Stromal cell of bone marrow (primary cell): ENCODE measurements around the gene POMC.
"Not testable (repeated sequence)": the region's sequence is repeated elsewhere in the genome, so short reads cannot be mapped to it uniquely, and the experiment has no call there.

ENCODE experiments used
- DNase-seq: peaks from one replicate; pipeline ENCODE4 v3.0.0-alpha.2; 2012; ENCODE audit warnings: low read depth

POMC gene

GRCh38 chr2:25132299-25132635 is 36.1 kb downstream of the POMC start:
- no peak for DNase-seq

DNA sequence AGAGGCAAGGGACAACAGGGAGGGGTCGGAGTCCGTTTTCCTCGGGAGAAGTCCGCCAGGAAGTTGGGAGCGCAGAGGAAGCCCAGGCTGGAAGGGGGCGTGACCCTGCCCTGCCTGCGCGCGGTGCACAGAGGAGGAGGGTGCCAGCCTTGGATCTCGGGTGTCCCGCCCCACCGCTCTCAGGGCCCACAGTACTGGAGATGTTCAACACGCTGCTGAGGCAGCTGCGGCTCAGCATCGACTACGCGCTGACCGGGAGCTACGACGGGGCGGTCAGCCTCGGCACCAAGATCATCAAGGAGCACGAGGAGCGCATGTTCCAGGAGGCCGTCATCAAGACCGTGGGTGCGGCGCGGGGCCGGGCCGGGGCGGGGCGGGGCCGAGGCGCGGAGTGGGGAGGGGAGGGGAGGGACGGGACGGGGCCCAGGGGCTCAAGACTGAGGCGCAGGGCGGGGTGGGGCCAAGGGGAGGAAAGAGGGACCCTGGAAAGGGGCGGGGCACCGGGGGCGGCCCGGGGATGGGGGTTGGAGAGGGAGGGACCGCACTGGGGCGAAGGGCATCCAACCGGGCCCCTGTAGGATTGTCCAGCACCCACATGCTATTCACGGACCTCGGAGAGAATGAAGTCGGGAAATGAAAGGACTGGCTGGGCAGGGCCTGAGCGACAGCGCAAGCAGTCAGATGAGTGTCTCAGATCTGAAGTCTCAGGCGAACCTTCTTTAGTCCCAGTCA is 36.6 kb downstream of the POMC start:
- DNase-seq: no peak

- DNase-seq: no peak
Observed at GRCh38 chr2:25131253-25131566, 37.2 kb downstream of the POMC start.

- no peak for DNase-seq
Observed at GRCh38 chr2:25129901-25130520, 38.4 kb downstream of the POMC start.

DNA sequence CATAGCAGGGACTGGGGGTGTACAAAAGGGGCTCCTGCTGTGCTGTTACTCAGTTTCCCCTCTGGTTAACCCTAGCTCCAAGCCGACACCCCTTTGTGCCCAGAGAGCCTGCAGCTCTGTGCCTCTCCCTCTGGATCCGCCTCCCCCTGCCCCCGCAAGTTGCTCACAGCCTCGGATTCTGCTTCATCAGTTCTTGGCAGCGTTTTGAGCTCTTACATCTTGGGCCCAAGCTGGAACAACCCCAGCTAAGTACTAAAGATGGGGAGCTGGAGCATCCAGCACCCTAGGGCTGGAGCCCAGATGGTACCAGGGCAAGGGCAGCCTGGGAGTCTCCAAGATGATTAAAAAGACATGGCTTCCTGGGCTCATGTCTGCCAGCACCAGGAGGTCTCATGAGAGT is 40.7 kb downstream of the POMC start:
- peak; percentile 55 for DNase-seq

DNA sequence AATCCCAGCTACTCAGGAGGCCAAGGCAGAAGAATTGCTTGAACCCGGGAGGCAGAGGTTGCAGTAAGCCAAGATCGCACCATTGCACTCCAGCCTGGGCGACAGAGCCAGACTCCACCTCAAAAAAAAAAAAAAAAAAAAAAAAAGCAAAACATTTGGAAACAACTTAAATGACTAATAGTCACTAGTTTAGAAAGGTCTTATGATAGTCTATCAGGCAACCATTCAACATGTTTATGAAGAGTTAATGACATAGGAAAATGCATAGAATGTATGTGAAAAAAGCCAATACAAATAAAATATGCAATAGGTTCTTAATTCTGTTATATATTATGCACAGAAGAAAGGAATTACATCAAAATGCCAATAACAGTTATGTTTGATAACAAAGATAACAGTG is 41.3 kb downstream of the POMC start:
- DNase-seq: not testable (repeated sequence)

GRCh38 chr2:25125976-25126375 is 42.4 kb downstream of the POMC start:
- DNase-seq: no peak

- DNase-seq: no peak
Observed at GRCh38 chr2:25125189-25125588, 43.2 kb downstream of the POMC start.

GRCh38 chr2:25123682-25124081 is 44.7 kb downstream of the POMC start:
- no peak for DNase-seq

DNA sequence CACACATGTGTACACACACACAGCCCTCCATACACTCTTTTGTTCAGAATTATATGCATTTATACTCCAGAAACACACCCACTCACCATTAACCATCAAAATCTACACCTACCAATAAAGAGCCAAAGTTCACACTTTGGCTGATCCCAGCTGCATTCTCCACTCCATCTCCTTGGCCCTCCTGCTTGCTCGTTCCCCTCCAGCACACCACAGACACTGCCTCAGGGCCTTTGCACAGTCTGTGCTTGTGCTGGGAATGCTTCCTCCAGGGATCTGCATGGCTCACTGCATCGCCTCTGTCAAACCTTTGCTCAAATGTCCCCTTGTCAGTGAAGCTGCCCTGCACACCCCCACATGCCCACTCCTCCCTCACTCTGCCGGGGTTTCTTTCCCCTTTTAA is 46.0 kb downstream of the POMC start:
- no peak for DNase-seq

DNA sequence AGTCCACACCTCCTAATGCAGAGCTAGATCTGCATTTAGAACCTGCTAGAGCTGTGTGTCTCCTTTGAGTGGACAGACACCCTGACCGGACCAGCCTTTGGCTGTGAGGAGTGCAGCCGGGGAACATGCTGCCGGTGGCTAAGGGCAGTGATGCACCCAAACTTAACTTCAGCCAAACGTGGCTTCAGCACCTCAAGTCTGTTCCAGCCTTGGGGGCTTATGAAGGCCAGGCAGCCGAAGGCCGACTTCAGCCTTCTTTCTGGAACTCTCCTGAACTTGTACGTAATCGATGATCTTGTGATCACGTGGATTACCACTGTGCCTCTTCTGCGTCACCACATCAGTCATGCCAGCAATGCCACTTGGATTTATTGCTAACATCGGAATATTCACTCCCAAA is 49.1 kb downstream of the POMC start:
- no peak for DNase-seq

GRCh38 chr2:25116956-25117355 is 51.4 kb downstream of the POMC start:
- no peak for DNase-seq

DNA sequence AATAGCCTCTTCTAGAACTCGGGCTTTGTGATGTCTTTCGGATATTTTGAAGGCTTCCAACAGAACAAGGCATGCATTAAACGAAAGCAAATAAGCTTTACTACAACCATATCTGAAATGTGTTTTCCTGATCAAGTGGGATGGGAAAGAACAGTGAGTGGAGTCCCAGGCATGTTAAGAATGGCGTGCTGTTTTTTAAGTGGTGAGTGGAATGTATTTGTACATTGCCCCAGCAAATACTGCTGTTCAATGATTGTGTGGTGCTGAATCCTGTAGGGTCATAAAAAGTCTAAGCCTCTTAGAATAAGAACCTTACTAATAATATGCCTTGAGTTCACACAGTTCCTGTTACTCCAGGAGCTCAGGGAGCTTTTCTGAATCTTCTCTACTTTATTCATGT is 52.5 kb downstream of the POMC start:
- DNase-seq: no peak

DNA sequence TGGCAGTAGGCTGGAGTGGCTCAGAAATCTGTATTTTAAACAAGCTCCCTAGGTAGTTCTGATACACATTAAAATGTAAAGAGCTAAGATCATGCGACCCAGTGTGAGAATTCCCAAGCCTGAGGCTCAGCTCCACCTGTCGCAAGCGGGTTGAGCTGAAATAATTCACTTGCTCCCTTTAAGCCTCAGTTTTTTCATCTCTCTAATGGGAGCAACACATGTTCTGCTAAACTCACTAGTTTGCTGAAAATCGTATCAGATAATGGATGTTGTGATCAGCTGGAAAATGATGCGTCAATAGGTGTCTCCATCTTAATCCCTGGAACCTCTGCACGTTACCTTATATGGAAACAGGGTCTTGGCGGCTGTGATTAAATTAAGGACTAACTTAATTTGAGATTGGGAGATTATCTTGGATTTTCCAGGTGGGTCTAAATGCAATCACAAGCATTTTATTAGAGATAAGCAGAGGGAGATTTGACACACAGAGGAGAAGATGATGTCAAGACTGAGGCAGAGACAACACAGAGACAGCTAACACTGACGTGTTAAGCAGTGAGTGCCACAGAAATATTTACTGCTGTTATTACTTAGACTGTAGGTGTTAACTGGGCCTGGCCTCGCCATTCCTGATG is 53.0 kb downstream of the POMC start:
- DNase-seq: no peak

DNA sequence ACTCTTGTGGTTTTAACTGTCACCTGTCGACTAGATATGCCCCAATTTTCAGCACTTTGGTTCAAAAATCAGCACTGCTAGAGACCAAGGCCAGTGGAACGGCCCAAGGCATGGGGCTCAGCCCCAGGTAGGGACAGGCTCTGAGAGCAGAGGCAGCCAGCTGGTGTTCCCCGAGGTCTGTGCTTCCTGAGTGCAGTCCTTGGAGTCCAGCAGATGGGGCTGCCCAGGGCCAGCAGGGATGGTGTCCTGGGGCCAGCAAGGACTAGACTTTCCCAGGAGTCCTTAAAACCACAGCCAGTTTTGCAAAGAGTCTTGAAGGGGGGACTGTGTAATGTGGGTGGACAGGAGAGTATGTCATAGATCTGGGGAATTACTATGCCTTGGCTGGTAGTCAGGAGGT is 56.3 kb downstream of the POMC start:
- no peak for DNase-seq
